ENCODE results near the gene SYTL1.
"Not testable (repeated sequence)": the region's sequence is repeated elsewhere in the genome, so short reads cannot be mapped to it uniquely, and the experiment has no call there.

The SYTL1 gene

GRCh38 chr1:27383039-27383605, 41.3 kb downstream of the SYTL1 start, which contains the start of gene CD164L2:
Gene CD164L2 (minus strand): TSS chr1:27383333. CDS start chr1:27383239, 94 bp downstream.
- DNase-seq (ENCODE audit: low read depth in 2 of 2), result no peak

DNA sequence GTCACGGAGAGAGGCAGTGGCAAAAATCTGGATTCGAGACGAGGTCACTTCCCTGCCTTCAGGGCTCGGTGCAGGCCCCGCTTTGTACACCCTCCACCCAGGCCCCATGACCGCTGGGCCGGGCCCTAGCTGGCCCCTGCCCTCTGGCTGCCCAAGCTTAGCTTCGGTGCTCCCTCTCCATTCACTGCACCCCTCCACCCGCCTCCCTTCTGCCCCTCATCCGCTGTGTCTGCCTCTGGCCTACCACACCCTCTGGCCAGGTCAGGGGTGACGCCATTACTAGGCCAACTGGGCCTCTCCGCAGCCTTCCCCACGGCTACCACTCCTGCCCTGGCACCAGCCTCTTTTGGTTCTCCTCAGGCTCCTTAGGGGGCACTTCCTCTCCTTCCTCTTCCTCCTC, 41.8 kb downstream of the SYTL1 start:
- DNase-seq (ENCODE audit: low read depth in 2 of 2), result no peak

- DNase-seq (ENCODE audit: low read depth in 2 of 2), result not testable (repeated sequence)
These were observed 43.0 kb downstream of the SYTL1 start for GRCh38 chr1:27384797-27385196.

DNA sequence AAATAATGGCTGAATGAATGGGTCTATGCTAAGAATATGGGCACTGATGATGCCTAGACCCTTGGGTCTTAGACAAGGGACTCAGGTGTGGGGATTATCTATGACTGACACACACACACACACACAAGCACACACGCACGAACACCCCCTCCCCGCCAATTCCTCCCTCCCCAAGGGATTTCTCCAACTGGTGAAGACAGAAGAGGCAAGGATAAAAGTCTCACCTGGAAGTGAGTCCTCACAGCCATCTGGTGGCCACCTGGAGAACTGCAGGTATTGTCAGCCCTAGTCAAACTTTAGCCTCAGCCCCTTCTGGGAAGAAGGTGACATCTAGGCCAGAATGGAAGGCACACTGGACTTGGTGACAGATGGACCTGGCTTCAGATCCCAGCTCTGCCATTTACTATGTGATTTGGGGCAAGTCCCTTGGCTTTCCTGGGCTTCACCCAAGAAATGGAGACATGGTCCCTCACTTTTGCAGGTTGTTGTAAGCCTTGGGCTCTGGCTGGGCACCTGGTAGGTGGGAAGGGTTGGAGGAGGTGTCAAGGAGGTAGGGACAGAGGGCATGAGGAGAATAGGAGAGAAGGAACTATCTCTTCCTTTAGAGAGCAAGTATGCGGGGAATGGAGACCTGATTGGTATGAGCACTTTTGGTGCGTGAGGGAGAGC, 46.6 kb downstream of the SYTL1 start:
- DNase-seq (ENCODE audit: low read depth in 2 of 2), result peak; percentile 70 to 73

- DNase-seq (ENCODE audit: low read depth in 2 of 2), result no peak
These were observed 49.8 kb downstream of the SYTL1 start for GRCh38 chr1:27391511-27392095.

GRCh38 chr1:27392096-27392777, 50.4 kb downstream of the SYTL1 start, which contains the start of gene GPR3:
Gene GPR3 (plus strand): TSS chr1:27392622. CDS start chr1:27393799, 1,177 bp downstream.
- DNase-seq (ENCODE audit: low read depth in 2 of 2), result peak; percentile 93 to 95

- DNase-seq (ENCODE audit: low read depth in 2 of 2), result no peak
These were observed 51.2 kb downstream of the SYTL1 start for GRCh38 chr1:27392778-27393635.

DNA sequence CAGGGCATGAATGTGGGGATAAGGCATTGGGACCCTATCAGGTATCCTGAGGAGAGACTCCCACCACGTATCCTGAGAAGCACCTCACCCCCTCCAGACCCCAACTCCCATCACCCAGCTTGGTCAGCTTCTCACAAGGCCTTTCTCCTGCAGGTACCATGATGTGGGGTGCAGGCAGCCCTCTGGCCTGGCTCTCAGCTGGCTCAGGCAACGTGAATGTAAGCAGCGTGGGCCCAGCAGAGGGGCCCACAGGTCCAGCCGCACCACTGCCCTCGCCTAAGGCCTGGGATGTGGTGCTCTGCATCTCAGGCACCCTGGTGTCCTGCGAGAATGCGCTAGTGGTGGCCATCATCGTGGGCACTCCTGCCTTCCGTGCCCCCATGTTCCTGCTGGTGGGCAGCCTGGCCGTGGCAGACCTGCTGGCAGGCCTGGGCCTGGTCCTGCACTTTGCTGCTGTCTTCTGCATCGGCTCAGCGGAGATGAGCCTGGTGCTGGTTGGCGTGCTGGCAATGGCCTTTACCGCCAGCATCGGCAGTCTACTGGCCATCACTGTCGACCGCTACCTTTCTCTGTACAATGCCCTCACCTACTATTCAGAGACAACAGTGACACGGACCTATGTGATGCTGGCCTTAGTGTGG, 51.9 kb downstream of the SYTL1 start:
- DNase-seq (ENCODE audit: low read depth in 2 of 2), result no peak

GRCh38 chr1:27394282-27394658, 52.4 kb downstream of the SYTL1 start:
- DNase-seq (ENCODE audit: low read depth in 2 of 2), result no peak

GRCh38 chr1:27394925-27395324, 53.1 kb downstream of the SYTL1 start:
- no peak for DNase-seq (ENCODE audit: low read depth in 2 of 2)

DNA sequence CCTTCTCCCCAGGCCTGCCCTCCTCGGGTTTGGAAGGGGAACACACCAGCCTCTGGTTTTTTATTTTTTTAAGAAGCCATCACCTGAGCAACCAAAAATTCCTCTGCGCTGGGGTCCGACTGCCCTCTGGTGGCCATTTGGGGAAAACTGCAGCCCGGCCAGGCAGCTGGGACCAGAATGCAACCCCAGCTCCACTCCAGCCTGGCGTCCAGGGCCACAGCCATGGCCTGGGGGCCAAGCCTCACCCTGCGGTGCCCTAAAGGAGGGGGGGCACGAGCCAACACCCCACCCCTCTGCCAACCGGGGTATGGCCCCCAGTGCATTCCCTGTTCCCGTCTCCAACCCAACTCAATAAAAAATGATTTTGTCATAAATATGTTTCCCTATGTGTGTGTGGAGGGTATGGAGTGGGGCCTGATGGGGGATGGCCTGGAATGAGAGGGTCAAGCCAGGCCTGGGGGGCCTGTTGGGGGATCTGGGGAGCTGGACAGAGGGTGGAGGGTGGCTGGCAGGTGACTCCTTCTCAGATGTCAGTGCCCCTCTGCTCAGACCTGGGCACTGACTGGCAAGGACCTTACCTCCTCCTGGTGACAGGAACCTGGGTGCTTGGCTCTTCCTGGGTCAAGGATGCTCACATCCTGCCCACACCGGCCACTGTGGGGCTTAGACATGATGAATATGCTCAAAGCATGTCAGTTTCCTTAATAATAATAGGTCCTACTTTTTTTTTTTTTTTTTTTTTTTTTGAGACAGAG, 53.8 kb downstream of the SYTL1 start:
- DNase-seq (ENCODE audit: low read depth in 2 of 2), result peak; percentile 65 to 73

GRCh38 chr1:27397110-27397509, 55.3 kb downstream of the SYTL1 start:
- DNase-seq (ENCODE audit: low read depth in 2 of 2), result no peak

GRCh38 chr1:27397749-27398148, 55.9 kb downstream of the SYTL1 start:
- no peak for DNase-seq (ENCODE audit: low read depth in 2 of 2)

DNA sequence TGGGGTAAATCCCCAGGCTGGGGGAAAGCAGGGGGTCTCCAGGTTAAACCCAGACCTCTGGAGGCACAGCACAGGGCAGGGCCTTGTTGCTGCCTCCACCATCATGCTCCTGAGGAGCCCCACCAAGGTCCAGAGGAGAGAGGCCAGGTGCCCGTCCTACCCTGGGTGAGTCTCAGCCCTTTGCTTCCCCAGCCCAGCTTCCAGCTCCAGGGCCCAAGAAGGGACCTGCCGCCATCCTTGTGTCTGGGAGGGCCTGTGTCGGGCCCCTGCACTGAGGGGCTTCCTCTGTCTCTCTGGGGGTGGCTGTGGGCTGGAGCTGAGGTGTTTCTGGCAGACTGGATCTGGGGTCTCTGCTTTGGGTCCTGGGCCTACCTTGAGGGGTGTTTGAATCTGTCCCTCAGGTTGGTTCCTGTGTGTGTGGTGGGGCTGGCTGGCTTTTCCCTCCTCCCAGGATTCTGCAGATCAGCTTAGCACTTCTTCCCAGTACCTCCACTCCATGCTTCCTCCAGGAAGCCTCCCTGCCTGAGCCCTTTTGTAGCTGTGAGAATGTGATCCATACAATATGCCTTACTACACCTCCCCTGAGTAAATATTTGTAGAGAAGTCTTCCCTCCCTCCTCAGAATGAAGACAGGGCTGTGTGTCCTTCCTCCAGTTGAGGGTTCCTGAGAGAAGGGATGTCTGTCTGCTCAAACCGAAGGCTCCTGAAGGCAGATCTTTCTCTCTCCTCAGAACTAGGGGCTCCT, 56.8 kb downstream of the SYTL1 start:
- no peak for DNase-seq (ENCODE audit: low read depth in 2 of 2)

GRCh38 chr1:27399251-27400025, 57.6 kb downstream of the SYTL1 start:
- DNase-seq (ENCODE audit: low read depth in 2 of 2), result no peak

- DNase-seq (ENCODE audit: low read depth in 2 of 2), result no peak
These were observed 58.5 kb downstream of the SYTL1 start for GRCh38 chr1:27400082-27400962.

- DNase-seq (ENCODE audit: low read depth in 2 of 2), result no peak
These were observed 59.1 kb downstream of the SYTL1 start for GRCh38 chr1:27400963-27401341.

- DNase-seq (ENCODE audit: low read depth in 2 of 2), result no peak
These were observed 60.5 kb downstream of the SYTL1 start for GRCh38 chr1:27402349-27402754.

All from stimulated activated CD4-positive, alpha-beta T cell treated with anti-CD3 and anti-CD28 coated beads, Interleukin-1b, Interleukin-23, amount 100 ng/mL, for 4 hours (primary cell).